COLO668 (cell line): Measurements from ENCODE around the gene MORC4.

Experiments used
- DNase-seq: peaks from one replicate; lab custom pipeline; 2025; ENCODE audit not compliant: unreplicated experiment; lab: John Stamatoyannopoulos, UW

Gene MORC4

DNA sequence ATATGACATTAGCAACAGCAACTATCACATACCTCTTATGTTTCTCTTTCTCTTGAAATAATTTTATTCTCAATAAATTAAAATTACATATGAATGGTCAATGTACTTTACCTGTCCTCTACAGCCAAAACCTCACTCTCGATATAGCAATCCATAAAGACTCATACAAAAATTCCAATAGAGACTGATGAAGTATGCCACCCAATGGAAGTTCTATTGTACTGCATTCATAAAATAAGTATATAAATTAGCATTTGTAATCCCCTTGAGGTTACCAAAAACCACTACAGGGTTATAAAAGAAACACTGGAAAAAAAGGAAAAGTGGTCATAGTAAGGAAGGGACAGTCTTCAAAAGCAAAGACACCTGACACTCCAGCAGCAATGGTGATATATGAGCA is 47.0 kb downstream of the MORC4 start:
- no peak for DNase-seq

DNA sequence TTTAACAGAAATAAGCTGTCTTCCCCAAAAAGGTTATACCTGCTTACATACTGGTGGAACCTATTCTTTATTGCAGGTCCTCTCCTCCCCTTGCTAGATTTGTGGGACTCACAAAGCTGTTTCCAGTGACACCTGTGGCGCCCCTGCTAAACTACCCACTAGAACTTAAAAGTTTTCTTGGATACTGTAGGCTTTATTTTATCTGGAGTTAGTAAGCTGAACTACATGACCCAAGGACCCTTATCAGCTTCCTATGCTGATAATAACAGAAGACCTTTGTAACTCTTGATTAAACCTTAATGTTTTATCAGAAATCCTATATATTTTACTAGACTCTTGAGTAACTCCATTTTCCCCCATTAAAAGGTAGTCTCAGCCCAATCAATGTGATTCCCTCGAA is 47.5 kb downstream of the MORC4 start:
- no peak for DNase-seq

DNA sequence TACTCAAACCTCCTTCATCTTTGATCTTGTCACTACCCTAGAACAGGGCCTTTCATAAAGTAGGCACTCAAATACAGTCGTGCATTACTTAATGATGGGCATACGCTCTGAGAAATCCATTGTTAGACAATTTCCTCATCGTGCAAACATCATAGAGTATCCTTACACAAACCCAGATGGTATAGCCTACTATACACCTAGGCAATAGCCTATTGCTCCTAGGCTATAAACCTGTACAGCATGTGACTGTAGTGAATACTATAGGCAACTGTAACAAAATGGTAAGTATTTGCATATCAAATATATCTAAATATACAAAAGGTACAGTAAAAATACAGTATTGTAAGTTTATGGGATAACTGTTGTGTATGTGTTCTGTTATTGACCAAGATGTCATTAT is 47.9 kb downstream of the MORC4 start:
- no peak for DNase-seq

DNA sequence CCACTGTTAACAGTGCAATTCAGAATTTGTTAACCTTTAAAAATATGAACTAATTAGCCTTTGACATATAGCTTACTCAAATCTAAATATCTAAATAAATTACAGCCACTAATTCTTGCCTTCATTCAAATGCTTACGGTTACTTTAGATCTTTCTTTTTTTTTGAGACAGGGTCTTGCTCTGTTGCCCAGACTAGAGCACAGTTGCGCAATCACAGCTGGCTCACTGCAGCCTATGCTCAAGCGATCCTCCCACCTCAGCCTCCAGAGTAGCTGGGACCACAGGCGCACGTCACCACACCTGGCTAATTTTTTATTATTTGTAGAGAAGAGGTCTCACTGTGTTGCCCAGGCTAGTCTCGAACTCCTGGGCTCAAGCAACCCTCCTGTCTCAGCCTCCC is 48.8 kb downstream of the MORC4 start:
- no peak for DNase-seq

DNA sequence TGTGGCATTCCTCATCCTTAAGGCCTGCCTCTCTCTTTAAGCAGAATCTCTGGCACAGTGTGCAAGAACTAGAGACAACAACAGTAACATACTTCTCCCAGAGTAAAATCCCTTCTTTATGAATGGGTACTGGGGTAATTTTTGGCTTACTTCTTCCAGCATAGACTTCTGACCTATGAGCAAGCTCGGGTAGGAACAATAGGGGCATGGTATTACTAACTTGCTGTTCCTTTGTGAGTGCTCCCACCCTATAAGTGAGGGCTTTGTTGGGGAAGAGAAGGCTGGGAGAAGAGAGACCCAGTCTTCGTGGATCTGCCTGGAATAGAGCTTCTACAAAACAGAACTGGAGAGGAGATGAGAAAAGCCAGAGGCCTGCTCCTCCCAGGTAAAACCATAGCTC is 49.6 kb downstream of the MORC4 start:
- no peak for DNase-seq

DNA sequence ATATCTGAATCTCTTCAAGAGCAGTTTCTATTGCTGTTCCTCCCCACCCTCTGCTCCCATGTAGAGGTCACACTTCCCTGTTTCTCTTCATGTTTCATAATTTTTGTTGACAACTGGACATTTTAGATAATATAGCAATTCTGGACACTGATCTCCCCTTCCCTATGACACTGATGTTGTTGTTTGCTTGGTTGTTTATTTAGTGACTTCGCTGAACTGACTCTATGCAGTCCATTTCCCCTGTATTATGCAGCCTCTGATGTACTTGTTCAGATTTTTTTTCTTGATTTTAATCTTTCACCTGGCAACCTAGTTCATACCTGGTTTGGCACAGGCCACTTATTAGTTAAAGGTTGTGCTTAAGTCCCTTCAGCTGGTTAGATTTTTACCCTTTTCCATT is 50.6 kb downstream of the MORC4 start:
- no peak for DNase-seq

DNA sequence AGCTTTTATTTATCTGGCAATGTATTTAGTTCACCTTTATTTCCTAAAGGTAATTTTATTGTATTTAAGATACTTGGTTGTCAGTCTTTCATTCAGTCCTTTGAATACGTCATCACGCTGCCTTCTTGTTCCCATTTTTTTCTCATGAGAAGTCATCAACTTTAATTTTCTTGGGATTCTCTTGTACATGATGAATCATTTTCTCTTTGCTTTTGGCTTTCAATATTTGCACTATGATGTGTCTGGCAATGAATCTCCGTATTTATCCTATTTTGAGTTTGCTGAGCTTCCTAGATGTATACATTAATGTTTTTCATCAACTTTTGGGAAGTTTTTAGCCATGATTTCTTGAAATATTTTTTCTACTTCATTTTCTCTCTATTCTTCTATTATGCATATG is 51.4 kb downstream of the MORC4 start:
- DNase-seq, result no peak

DNA sequence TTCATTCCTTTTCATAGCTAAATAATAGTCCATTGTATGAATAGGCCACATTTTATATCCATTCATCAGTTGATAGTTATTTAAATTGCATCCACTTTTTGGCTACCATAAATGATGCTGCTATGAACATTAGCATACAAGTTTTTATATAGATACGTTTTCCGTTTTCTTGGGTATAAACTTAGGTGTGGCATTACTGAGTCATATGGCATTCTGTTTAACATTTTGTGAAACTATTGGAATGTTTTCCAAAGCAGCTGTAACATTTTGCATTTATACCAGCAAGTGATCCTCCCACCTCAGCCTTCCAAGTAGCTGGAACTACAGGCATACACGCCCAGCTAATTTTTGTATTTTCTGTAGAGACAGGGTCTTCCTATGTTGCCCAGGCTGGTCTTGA is 53.5 kb downstream of the MORC4 start:
- DNase-seq, result no peak

DNA sequence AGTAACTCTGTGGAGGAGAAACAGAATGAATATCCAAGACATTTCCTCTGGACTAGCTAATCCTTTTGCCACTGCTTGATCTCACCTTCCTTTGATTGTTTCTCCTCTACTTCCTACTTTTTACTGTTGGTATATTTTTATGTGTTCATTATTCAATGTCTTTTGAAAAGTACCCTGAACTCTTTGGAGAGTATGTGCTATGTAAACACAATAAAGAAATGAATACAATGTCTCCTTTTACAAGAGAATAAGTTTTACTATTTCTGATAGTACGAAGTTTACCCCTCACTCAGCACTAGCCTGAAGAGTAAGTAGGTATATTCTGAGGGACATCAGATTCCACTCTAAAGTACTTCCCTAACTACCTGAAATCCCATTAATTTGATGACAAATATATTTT is 59.9 kb downstream of the MORC4 start:
- DNase-seq, result no peak

DNA sequence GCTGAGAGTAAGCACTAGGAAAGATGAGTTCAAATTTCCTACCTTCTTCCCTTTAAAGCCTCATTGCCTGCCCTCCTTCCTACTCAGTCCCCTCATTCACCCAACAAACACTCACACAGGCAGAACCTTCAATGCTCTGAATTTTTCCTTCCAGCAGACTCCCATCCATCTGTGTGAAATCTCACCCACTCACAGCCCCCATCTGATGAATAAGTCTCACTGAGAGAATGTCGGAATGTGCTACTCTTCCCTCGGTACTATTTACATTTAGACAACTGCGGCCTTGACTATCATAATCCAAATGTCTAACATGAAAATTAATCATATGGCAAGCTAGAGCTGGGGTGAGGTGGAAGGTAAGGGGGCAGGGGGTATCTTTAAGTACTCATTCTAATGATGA is 60.4 kb downstream of the MORC4 start:
- no peak for DNase-seq

DNA sequence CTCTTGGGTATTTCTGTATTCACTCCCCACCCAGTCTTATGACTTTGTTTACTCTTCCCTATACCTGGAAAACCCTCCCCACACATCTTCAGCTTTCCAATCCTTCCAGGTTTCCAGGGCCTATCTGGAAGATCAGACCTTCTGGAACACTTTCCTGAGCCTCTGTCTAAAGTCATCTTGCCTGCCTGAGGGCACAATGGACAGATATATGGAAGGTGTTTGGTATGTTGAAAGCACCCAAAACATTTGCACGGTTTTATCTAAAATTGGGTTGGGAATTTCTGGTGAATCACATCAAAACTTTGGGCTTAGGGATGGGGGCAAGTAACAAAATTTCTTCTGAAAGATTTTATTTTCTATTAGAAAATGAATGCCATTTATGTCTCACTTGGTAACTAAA is 63.8 kb downstream of the MORC4 start:
- DNase-seq, result no peak

DNA sequence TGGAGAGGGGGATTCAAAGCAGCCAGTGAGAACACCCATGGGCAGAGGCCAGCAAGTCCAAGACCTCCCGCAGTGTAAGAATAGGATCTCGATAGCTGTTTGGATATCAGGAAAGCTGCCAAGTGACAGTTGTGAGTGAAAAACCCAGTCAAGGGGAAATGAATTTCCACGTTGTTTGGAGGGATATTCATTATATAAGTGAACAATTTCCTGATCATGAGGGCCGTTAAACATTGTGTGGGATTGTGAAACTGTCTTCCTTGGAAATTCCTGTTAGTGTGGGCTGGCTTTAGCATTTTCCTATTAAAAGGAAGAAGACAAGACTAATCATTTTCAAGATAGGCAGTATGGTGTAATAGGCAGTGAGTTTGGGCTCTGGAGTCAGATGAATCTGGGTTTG is 64.8 kb downstream of the MORC4 start:
- no peak for DNase-seq

DNA sequence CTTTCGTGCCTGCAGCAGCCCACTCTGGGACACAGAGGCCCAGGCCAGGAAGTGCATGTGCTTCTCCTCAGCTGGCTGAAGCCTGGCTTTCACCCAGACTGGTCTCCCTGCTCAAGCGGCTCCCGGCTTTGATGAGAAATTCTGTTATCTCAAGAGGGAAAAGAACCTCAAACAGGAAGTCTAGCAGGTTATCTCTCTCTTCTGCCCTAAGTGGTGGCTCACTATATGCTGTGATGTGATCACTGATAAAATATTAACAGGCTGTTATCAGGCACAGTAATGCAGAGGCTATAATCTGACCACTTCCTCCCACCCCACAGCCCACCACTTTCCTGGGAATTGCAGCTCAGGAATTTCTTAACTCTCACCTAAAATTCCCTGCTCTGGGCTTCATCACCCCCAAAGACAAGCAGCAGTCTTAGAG is 66.5 kb downstream of the MORC4 start:
- DNase-seq, result no peak

DNA sequence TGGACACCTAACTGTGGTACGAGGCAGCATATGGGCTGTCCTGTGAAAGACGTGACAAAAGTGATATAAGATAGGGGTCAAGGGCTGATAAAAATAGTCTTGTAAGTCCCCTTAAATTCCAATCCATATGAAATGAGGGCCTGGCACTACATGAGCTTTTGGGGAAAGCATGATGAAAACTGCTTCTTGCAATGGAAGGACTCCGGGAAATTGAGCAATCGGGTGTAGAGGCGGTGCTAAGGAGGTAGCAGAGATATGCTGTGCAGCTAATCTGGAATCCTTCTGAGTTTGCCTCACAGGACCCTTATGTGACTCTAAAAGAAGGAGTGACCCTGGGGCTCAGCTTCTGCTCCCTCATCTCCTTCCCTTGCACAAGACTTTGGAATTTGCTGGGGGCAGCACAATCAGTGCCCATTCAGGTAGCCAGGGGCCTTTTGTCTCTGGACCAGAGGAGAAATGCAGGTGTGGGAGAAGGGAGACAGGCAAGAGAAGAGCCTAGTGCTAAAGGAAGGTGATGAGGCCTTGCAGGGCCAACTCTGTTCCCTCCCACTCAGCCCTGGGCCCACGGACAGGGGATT is 67.0 kb downstream of the MORC4 start:
- DNase-seq, result no peak

DNA sequence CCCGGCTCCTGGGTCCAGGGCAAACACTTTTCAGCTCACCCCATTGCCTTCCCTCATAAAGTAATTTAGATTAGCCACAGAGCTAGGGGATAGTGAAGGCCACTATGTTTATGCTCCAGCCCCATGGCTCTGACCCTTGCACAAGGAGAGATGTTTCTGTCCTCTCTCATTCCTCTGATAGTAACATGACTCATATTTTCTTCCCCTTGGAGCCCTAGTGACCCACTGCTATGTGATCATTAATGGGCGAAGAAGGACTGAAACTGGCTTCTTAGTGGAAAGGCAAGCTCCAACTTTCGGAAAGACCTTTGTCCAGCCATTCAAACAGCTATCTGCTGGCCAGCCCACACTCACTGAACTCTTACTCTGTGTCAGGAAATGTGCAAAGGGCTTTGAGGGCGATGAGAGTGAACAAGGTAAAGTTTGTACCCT is 67.5 kb downstream of the MORC4 start:
- no peak for DNase-seq

DNA sequence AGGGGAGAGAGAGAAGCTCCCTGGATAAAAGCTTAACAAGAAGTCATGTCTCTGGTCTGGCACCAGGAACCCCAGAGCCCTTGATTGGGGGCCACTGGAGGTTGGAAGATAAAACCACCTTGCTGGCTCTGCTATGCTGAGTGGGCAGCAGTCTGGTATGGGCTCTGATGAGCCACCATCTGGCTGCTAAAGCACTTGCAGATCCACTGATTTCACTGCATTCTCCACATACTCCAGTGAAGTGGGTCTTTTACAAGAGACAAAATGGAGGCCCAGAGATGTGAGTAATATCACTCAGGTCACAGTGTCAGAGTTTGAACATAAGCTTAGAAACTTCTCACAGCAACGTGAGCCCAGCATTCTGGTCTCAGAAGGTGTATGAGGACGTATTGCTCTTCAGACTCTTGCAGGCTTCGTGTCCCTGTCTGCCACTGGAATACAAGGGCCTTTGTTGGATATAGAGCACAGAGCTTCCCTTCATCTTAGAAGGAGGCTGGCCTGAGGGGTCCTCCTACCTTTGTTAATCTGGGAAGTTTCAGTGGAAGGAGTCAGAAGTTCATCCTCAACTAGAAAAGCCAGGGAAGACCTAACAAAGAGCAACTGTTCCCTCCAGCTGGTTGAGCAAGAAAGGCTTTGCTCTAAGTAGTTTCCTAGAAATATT is 68.1 kb downstream of the MORC4 start:
- DNase-seq, result no peak

DNA sequence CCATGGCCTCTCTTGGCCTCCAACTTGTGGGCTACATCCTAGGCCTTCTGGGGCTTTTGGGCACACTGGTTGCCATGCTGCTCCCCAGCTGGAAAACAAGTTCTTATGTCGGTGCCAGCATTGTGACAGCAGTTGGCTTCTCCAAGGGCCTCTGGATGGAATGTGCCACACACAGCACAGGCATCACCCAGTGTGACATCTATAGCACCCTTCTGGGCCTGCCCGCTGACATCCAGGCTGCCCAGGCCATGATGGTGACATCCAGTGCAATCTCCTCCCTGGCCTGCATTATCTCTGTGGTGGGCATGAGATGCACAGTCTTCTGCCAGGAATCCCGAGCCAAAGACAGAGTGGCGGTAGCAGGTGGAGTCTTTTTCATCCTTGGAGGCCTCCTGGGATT is 71.8 kb downstream of the MORC4 start:
- DNase-seq, result no peak

DNA sequence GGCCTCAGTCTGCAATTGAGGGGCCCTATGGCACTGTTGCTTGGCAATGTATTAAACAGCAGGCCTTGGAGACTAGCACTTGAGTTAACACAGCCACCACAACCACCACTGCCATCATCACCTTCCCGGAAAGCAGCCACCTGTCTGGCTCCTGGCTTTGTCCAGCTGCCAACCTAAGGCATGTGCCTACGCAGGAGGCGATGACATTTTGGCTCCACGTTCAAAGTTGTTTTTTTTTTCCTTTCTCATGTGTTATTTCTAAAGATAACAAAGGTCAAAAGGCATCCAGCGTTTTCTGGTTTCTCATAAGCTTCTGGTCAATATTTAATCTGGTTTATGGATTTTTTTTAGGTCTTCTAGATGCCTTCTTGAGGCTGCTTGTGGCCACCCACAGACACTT is 72.3 kb downstream of the MORC4 start:
- no peak for DNase-seq

DNA sequence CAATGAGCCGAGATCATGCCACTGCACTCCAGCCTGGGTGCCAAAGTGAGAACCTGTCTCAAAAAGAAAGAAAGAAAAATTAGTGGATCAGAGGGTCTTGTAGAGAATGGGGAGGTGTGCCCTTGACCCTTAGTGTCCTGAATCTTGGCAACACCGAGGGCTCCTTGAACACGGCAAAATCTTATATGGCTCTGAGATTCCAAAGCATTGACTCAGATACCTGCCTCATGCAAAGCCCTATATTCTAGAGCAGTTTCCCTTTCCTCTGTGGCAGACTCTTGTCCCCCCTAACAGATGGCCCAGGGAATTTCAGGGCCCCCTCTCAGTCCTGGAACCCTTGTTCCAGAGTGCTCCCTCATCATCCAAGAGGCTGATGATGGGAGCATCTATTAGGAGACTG is 73.0 kb downstream of the MORC4 start:
- DNase-seq, result no peak

DNA sequence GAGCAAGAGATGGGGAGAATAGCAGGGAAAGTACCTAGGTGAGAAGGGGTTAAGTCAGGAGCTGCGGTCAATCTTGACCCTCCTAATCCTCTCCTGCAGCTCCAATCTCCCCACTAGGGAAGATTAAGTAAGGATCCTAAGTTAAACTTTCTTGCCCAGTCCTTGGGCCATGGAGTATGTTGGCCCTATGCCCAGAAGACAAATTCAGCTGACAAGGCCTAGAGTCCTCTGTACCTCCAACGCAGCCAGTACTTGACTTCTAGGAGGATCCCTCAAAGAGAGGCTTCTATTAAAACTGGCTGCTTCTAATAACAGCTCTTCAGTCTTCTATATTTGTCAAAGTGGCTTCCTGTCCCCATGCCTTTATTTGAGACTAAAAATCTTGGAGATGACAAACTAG is 78.4 kb downstream of the MORC4 start:
- no peak for DNase-seq

DNA sequence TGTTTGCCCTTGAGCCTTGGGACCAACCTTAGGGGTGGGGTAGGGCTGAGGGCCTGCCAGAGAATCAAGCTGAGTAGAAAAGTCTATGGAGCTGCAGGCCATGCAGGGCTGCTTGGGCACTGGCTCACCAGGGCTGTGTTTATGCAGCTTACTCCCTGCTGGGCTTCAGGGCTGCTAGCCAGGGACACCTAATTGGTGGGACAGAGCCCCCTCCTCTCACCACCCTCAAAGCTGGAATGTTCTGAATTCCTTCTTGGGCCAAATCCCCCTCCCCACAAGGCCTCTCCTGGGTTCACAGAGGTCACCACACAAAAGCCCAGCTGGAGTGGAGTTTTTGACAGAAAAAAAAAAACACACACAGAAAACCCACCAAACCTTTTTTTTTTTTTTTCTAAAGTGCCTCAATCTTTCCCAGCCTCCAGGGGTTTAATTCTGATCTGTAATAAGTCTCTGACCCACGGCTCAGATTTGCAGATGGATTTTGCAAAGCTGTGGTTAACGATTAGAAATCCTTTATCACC is 80.0 kb downstream of the MORC4 start, which contains the start of gene CLDN2:
TSS of gene CLDN2 (plus strand) at position 471 of the 521 bp plus-strand sequence. CDS start 7,827 bp downstream, outside the sequence.
- no peak for DNase-seq

DNA sequence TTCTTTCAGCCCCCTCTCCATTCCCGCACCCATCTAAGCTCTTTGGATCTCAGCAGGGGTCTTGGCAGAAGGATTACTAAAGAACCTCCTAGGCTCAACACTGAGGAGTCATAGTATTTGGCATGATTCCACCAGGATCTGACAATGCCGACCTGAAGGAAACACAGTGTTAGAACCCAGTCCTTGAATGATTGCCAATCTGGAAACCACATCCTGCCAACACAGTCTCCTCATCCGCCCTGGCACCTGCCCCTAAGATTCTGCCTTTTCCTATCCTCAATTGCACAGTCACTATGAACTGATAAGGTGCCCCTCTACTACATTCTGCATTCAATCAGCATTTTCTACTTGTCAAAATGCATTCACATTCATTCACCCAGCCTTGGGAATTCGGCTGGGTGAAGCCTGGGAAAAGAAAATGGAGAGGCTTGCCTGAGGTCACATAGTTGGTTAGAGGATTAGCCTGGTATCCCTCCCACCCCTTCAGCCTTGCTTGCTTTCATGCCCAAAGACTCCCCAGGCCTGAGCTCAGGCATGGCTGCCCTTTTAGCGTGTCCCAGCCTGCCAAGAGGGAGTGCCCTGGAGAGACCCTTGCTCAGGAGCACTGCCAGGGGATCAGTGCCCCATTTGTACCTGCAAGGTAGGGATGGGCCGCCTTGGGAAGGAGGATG is 82.0 kb downstream of the MORC4 start:
- no peak for DNase-seq
